ENCODE measurements around the gene RAB9A.
"Not testable (repeated sequence)": the region's sequence is repeated elsewhere in the genome, so short reads cannot be mapped to it uniquely, and the experiment has no call there.

The RAB9A gene

GRCh38 chrX:13703135-13703534, 14.2 kb downstream of the RAB9A start:
- no peak for DNase-seq

- DNase-seq, result no peak
Measured at GRCh38 chrX:13703589-13703988, 14.7 kb downstream of the RAB9A start.

- DNase-seq, result no peak
Measured at GRCh38 chrX:13711141-13711540, 22.2 kb downstream of the RAB9A start.

GRCh38 chrX:13716455-13716854, 27.5 kb downstream of the RAB9A start:
- DNase-seq, result no peak

GRCh38 chrX:13716905-13717304, 28.0 kb downstream of the RAB9A start:
- peak; percentile 20 for DNase-seq

GRCh38 chrX:13717700-13718472, 29.0 kb downstream of the RAB9A start:
- no peak for DNase-seq

- DNase-seq, result no peak
Measured at GRCh38 chrX:13719192-13719856, 30.4 kb downstream of the RAB9A start.

GRCh38 chrX:13721371-13721770, 32.4 kb downstream of the RAB9A start:
- DNase-seq, result no peak

GRCh38 chrX:13721819-13722519, 33.0 kb downstream of the RAB9A start:
- DNase-seq, result no peak

GRCh38 chrX:13724878-13725277, 36.0 kb downstream of the RAB9A start:
- peak; percentile 51 for DNase-seq

GRCh38 chrX:13726583-13726982, 37.7 kb downstream of the RAB9A start:
- DNase-seq, result not testable (repeated sequence)

- not testable (repeated sequence) for DNase-seq
Measured at GRCh38 chrX:13730523-13730922, 41.6 kb downstream of the RAB9A start.

- DNase-seq, result no peak
Measured at GRCh38 chrX:13732246-13733067, 43.5 kb downstream of the RAB9A start.

GRCh38 chrX:13733506-13733905, 44.6 kb downstream of the RAB9A start:
- no peak for DNase-seq

- DNase-seq, result peak; percentile 89
Measured at GRCh38 chrX:13734278-13735172, 45.6 kb downstream of the RAB9A start, which contains the start of the genes OFD1 and TRAPPC2. TSS of gene OFD1 (plus strand) at chrX:13734748. CDS start at chrX:13735072, 324 bp downstream. TSS of gene TRAPPC2 (minus strand) at chrX:13734620. CDS start at chrX:13719963, 14,657 bp downstream.

GRCh38 chrX:13741695-13742094, 52.8 kb downstream of the RAB9A start:
- DNase-seq, result no peak

- DNase-seq, result peak; percentile 62
Measured at GRCh38 chrX:13742397-13743176, 53.7 kb downstream of the RAB9A start.

- peak; percentile 18 for DNase-seq
Measured at GRCh38 chrX:13747836-13748235, 58.9 kb downstream of the RAB9A start.

GRCh38 chrX:13748486-13748885, 59.6 kb downstream of the RAB9A start:
- DNase-seq, result no peak

- DNase-seq, result no peak
Measured at GRCh38 chrX:13750204-13750603, 61.3 kb downstream of the RAB9A start.

- DNase-seq, result no peak
Measured at GRCh38 chrX:13750812-13751211, 61.9 kb downstream of the RAB9A start.

Data from stimulated activated CD4-positive, alpha-beta T cell treated with anti-CD3 and anti-CD28 coated beads, Interleukin-15, amount 100 ng/mL, for 24 hours (primary cell).